ENCODE data around the gene ASB2. TPM values are rescaled to one million over a fixed set of nuclear protein-coding genes. Genes with fewer than 3 reads are reported as not detected.

ASB2 gene
- total and polyA plus RNA-seq, 5 donors, result 112 to 141 (median 120) TPM

DNA sequence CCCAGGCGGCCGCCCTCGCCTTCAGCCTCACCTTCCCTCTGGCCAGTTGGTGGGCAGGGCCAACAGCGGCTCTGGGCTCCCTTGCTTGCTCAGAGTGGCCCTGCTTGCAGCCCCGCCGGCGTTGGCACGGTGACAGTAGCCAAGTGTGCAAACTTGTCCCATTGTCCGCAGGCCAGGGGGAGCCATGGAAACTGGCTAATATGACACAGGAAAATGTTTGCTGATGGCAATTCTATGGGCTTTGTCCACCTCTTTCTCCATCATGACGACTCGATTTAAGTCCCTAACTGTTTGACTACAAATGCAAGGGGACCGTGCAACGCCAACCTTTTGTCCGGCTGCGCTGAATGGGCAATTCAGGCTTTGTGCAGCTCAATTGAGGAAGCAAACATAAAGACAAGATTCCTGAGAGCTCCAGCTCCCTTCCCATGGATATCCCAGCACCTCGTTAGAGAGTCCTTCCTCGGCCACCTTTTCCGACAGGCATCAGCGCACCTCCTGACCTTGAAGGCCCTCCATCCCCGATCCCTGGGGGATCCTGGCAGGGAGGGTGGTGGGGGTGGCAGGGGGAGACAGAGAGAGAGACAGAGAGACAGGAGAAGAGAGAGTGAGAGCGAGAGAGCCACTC is 50.0 kb downstream of the ASB2 start:
- 83% methylated on average over 21 of the region's 21 CpGs for WGBS
- Histone ChIP-seq H3K4me3 (ENCODE audit: low read length) (no peak overlapping the region), H3K4me1 (ENCODE audit: control insufficient read depth, insufficient read depth, low read length) (no peaks in the 10 kb centered on the region), H3K27ac (ENCODE audit: low read length) (no peak overlapping the region), H3K27me3 (ENCODE audit: control insufficient read depth, insufficient read depth) (no peaks in the 10 kb centered on the region), H3K9me3 (ENCODE audit: control insufficient read depth, low read length) (no peaks in the 10 kb centered on the region)
- no peak for DNase-seq
- intact Hi-C loops (cut with DNase I), result no loop called here
- no peak for ATAC-seq

DNA sequence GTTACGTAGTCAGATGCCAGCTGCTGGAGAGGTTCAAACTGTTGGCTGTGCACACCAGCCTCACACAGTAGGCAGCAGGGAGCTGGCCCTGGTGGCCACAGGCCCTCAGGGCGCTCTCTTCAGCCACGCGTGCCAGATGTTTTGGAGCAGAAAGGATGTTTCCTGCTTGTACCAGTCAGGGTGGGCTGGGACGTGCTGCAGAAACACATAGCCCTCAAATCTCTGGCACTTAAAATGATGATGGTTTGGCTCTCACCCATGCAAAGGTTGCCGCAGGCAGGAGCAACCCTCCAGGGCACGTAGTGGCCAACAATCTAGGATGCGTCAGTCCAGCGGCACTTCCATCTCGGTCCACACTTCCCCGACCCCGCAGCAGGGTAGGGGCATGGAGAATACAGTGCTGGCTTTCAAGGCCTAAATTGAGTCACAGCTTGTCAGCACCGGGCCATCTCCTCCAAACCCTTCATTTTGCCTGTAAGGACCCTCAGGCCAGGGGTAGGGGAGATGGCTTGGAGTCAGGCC is 50.9 kb downstream of the ASB2 start:
- H3K9me3 ChIP-seq (ENCODE audit: control insufficient read depth, low read length), result no peaks in the 10 kb centered on the region
- no peak for DNase-seq
- no peak overlapping the region for H3K27ac ChIP-seq (ENCODE audit: low read length)
- 84% methylated on average over 13 of the region's 13 CpGs for WGBS
- no peaks in the 10 kb centered on the region for H3K27me3 ChIP-seq (ENCODE audit: control insufficient read depth, insufficient read depth)
- H3K4me1 ChIP-seq (ENCODE audit: control insufficient read depth, insufficient read depth, low read length), result no peaks in the 10 kb centered on the region
- no peak overlapping the region for H3K4me3 ChIP-seq (ENCODE audit: low read length)
- intact Hi-C loops (cut with DNase I), result no loop called here
- ATAC-seq, result no peak

DNA sequence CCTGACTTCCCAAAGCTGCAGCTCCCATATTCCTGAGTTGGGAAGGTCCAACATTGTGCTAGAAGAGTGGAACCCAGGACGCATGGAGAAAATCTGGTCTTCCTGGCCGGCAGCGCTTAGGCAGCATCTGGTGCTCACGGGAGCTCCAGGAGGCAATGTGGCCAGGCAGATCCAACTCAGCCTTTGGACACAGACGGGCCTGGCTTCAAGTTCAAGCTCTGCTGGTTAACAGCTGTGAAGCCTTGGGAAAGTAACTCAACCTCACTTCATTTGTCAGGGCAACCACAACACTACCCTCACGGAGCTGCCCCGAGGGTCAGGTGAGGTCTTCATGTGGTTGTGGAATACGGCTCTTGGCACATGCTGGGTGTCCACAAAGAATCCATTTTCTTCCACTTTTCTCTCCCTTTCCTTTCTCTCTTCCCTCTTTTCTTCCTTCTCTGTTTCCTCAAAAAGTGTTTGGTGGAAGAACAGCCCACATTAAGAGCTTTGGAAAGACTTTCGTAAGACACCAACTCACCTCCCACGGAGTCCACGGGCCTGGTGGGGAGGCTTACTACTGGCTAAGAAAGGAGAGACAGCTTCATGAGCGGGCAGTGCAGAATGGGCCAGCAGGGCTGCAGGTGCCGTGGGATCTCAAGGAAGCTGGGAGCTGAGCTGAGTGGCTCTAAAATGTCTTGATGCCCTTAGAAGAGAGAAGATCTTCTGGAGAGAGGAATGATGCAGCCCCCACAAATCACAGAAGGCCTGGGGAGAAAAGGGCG is 51.6 kb downstream of the ASB2 start:
- intact Hi-C loops (cut with DNase I), result no loop called here
- WGBS, result 91% methylated on average over 14 of the region's 14 CpGs
- Histone ChIP-seq H3K9me3 (ENCODE audit: control insufficient read depth, low read length) (no peaks in the 10 kb centered on the region), H3K27me3 (ENCODE audit: control insufficient read depth, insufficient read depth) (no peaks in the 10 kb centered on the region), H3K27ac (ENCODE audit: low read length) (no peak overlapping the region), H3K4me1 (ENCODE audit: control insufficient read depth, insufficient read depth, low read length) (no peaks in the 10 kb centered on the region), H3K4me3 (ENCODE audit: low read length) (no peak overlapping the region)
- ATAC-seq, result no peak
- DNase-seq, result no peak

DNA sequence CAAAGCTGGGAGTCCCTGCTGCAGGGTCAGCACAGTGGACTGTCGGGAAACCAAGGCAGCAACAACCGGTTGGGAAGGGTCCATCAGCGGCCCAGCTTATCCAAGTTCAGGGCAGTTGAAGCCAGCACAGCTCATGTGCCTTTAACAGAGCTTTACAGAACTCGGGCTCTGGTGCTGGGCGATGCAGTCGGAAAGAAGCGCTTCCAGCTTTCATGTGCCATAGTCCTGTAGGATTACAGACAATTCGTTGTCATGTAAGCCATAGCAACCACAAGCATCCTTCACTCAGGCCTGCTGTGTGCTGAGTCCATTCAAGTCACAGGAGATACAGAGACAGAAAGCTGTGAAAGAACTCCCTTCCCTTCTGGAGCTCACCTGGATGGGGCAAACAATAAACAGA is 52.7 kb downstream of the ASB2 start:
- ATAC-seq (no peak), DNase-seq (no peak)
- Histone ChIP-seq H3K4me3 (ENCODE audit: low read length) (no peak overlapping the region), H3K9me3 (ENCODE audit: control insufficient read depth, low read length) (no peaks in the 10 kb centered on the region), H3K27me3 (ENCODE audit: control insufficient read depth, insufficient read depth) (no peaks in the 10 kb centered on the region), H3K4me1 (ENCODE audit: control insufficient read depth, insufficient read depth, low read length) (no peaks in the 10 kb centered on the region), H3K27ac (ENCODE audit: low read length) (no peak overlapping the region)
- intact Hi-C loops (cut with DNase I), result no loop called here
- WGBS, result 82% methylated on average over 8 of the region's 8 CpGs

DNA sequence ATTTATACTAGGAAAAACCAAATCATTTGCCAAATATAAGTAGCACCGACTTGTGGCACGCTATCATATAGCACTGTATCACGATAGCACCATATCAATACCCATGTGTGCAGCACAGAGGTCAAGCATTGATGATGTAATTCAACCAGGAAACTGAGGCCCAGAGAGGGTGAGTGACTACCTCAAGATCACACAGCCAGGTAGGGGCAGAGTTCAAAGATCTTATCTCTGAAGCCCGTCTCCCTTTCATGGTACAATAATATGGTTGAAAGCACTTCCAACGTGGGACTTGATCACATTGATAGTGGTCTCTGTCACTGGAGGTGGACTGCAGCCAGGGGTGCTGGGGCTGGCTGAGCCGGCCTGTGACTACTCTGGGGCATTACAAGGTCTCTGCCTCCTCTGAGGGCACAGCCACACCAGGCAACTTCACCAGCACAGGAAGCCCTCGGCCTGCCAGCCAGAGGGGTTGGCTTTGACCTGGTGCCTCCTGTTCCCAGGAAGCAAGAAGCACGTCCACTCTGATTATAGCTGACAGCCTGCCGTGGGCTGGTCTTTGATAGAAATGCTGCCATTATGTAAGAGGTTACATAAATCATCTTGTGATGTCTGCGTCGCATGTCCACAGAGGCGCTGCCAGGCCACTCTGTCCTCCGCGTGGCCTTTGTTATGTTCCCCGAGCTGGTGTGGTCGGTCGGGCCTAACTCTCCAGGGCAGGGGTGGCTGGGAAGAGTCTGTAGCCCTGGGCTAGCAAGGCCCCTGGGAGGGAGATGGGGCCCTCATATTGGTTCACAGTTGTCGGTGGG is 55.2 kb downstream of the ASB2 start:
- no peaks in the 10 kb centered on the region for H3K9me3 ChIP-seq (ENCODE audit: control insufficient read depth, low read length)
- H3K4me1 ChIP-seq (ENCODE audit: control insufficient read depth, insufficient read depth, low read length), result no peaks in the 10 kb centered on the region
- no peak for DNase-seq
- no peak overlapping the region for H3K27ac ChIP-seq (ENCODE audit: low read length)
- H3K4me3 ChIP-seq (ENCODE audit: low read length), result no peak overlapping the region
- H3K27me3 ChIP-seq (ENCODE audit: control insufficient read depth, insufficient read depth), result no peaks in the 10 kb centered on the region
- WGBS, result 82% methylated on average over 18 of the region's 18 CpGs
- intact Hi-C loops (cut with DNase I), result no loop called here
- no peak for ATAC-seq

DNA sequence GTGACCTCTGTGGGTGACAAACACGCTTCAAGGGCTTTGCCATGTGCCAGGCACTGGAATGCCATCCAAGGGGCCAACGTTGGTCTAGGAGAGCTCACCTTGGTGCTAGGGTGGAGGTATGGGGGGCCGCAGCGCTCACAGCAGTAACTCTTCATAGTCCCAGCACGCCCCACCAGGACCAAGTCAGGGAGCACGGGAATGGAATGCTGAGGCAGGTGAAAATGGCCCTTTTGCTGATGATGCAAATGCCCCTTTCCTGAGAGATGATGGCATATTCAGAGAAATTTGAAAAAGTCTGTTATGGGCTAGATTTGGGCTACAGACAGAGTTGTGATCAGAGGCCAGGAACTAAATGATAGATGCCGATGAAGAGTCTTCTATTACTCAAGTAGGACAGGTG is 59.2 kb downstream of the ASB2 start:
- Histone ChIP-seq H3K27ac (ENCODE audit: low read length) (no peak overlapping the region), H3K9me3 (ENCODE audit: control insufficient read depth, low read length) (no peaks in the 10 kb centered on the region), H3K4me3 (ENCODE audit: low read length) (no peak overlapping the region), H3K27me3 (ENCODE audit: control insufficient read depth, insufficient read depth) (no peaks in the 10 kb centered on the region), H3K4me1 (ENCODE audit: control insufficient read depth, insufficient read depth, low read length) (no peaks in the 10 kb centered on the region)
- WGBS, result 78% methylated on average over 7 of the region's 7 CpGs
- DNase-seq, result no peak
- intact Hi-C loops (cut with DNase I), result no loop called here
- ATAC-seq, result no peak

DNA sequence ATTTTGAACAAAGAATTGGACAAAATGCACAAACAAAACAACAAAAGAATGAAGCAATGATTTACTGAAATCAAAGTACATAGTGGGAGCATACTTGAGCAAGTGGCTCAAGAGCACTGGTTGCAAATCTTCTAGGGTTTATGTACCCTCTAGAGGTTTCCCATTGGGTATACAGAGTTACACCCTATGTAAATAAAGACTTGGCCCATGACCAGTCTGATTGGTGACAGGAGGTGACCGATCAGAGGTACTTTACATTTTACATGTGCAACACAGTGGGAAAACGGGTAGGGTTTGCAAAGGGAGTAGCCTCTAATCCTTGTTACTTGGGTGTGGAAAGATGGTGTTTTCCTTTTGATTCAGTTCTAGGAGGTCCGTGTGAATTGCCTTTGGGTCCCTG is 59.9 kb downstream of the ASB2 start:
- no peaks in the 10 kb centered on the region for H3K4me1 ChIP-seq (ENCODE audit: control insufficient read depth, insufficient read depth, low read length)
- 68% methylated on average over 3 of the region's 3 CpGs for WGBS
- no peak for ATAC-seq
- intact Hi-C loops (cut with DNase I), result no loop called here
- H3K4me3 ChIP-seq (ENCODE audit: low read length), result no peak overlapping the region
- no peaks in the 10 kb centered on the region for H3K27me3 ChIP-seq (ENCODE audit: control insufficient read depth, insufficient read depth)
- no peak for DNase-seq
- H3K9me3 ChIP-seq (ENCODE audit: control insufficient read depth, low read length), result no peaks in the 10 kb centered on the region
- no peak overlapping the region for H3K27ac ChIP-seq (ENCODE audit: low read length)

DNA sequence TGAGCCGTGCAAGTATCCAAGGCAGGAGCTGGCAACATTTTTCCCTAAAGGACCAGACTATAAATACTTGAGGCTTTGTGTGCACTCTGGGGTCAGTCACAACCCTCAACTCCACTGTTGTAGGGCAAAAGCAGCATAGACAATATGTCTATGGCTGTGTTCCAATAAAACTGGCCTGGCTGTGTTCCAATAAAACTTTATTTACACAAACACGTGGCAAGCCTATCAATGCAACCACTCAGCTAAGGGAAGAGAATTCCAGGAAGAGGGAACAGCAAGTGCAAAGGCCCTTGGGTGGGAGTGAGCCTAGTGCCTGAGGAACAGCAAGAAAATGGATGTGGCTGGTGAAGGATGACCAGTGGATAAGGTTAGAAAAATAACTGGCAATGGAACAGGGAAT is 60.6 kb downstream of the ASB2 start:
- ATAC-seq (no peak), DNase-seq (no peak)
- Histone ChIP-seq H3K4me1 (ENCODE audit: control insufficient read depth, insufficient read depth, low read length) (no peaks in the 10 kb centered on the region), H3K4me3 (ENCODE audit: low read length) (no peak overlapping the region), H3K9me3 (ENCODE audit: control insufficient read depth, low read length) (no peaks in the 10 kb centered on the region), H3K27ac (ENCODE audit: low read length) (no peak overlapping the region), H3K27me3 (ENCODE audit: control insufficient read depth, insufficient read depth) (no peaks in the 10 kb centered on the region)
- intact Hi-C loops (cut with DNase I), result no loop called here
- 40% methylated on average over 2 of the region's 2 CpGs for WGBS

DNA sequence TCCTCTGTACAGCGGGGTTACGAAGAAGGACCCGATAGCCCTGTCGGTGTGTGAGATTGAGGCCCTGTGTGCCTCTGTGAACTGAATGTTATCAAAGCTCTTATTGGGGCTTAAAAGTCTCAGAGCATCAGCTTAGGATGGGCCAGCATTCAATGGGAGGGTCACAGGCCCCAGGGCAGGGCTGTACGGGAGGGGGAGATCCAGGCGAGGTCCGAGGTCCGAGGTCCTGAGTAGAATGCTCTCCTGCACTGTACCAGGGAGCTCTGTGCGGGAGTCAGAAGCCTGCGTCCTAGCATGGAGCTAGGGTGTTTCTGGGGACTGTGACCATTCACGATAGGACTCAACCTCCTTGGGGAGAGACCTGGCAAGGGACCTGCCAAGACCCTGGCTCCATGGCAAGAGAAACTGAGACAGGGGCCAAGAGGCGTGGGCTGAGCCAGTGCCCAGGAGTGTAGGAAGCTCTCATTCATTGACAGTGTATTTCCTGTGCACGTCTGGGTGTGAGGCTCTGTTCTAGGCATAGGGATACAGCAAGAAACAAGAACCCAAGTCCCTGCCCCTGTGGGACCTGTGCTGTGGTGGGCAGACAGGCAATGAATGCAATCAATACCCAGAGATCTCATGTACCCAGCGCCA is 61.2 kb downstream of the ASB2 start:
- WGBS, result 78% methylated on average over 14 of the region's 14 CpGs
- no peak for DNase-seq
- no peaks in the 10 kb centered on the region for H3K4me1 ChIP-seq (ENCODE audit: control insufficient read depth, insufficient read depth, low read length)
- H3K27me3 ChIP-seq (ENCODE audit: control insufficient read depth, insufficient read depth), result no peaks in the 10 kb centered on the region
- intact Hi-C loops (cut with DNase I), result no loop called here
- no peak for ATAC-seq
- no peaks in the 10 kb centered on the region for H3K9me3 ChIP-seq (ENCODE audit: control insufficient read depth, low read length)
- H3K27ac ChIP-seq (ENCODE audit: low read length), result no peak overlapping the region
- no peak overlapping the region for H3K4me3 ChIP-seq (ENCODE audit: low read length)

DNA sequence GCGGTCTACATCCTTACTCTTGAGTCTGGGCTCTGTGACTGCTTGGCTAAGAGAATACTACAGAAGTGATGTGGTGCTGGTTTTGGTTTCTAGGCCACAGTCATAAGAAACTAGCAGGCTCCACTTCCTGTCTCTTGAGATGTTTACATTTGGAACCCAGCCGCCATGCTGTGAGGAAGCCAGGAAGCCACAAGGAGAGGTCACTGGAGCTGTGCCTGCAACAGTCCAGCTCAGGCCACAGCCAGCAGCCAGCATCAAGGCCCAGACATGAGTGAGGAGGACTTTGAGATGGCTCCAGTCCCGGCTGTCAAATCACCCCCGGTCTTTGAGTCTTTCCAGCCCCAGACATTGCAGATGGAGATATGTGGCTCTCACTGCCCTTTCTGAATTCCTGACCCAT is 62.1 kb downstream of the ASB2 start:
- 74% methylated on average over 4 of the region's 4 CpGs for WGBS
- Histone ChIP-seq H3K4me1 (ENCODE audit: control insufficient read depth, insufficient read depth, low read length) (no peaks in the 10 kb centered on the region), H3K4me3 (ENCODE audit: low read length) (no peak overlapping the region), H3K27me3 (ENCODE audit: control insufficient read depth, insufficient read depth) (no peaks in the 10 kb centered on the region), H3K27ac (ENCODE audit: low read length) (no peak overlapping the region), H3K9me3 (ENCODE audit: control insufficient read depth, low read length) (no peaks in the 10 kb centered on the region)
- intact Hi-C loops (cut with DNase I), result no loop called here
- DNase-seq (no peak), ATAC-seq (no peak)

DNA sequence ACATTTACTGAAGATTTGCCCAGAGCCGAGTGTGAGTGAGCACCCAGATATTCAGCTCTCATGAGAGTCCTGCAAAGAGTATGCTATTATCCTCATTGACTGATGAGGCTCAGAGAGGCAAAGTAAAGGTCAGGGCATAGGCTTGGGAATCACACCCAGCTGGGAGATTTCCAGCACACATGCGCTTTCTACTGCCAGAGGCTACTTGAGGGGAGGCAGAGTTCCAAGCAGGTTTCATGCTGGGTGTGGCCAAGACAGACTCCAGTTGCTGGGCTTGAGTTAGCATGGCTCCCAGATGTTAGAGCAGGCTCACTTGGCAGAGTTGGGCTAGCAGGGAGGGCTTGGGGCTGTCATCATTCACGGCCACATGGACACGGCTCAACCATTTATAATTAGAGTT is 63.6 kb downstream of the ASB2 start:
- Histone ChIP-seq H3K9me3 (ENCODE audit: control insufficient read depth, low read length) (no peaks in the 10 kb centered on the region), H3K4me1 (ENCODE audit: control insufficient read depth, insufficient read depth, low read length) (no peaks in the 10 kb centered on the region), H3K4me3 (ENCODE audit: low read length) (no peak overlapping the region), H3K27me3 (ENCODE audit: control insufficient read depth, insufficient read depth) (no peaks in the 10 kb centered on the region), H3K27ac (ENCODE audit: low read length) (no peak overlapping the region)
- 68% methylated on average over 4 of the region's 4 CpGs for WGBS
- ATAC-seq (peak in 1 of 2 donors; percentile 14), DNase-seq (no peak)
- intact Hi-C loops (cut with DNase I), result no loop called here
